Mucosa of descending colon (tissue), 3 donors: Measurements from ENCODE around the gene CDC42BPB. TPM values are rescaled to one million over a fixed set of nuclear protein-coding genes. Genes with fewer than 3 reads are reported as not detected.

ENCODE experiments used
- ATAC-seq: fragments of 200-7000 bp; cut with Tn5 transposase; one replicate; pipeline ENCODE4 v1.9.1; 2020; ENCODE audit warnings: mild to moderate bottlenecking, moderate library complexity
- DNase-seq, 3 donors: peaks; one replicate each; pipeline ENCODE4 v3.0.0-alpha.2; 2020
- H3K36me3 ChIP-seq: fragments of 200-600 bp; one replicate; pipeline ENCODE4 v1.8.0; 2021; ENCODE audit warnings: low read depth, mild to moderate bottlenecking
- H3K4me1 ChIP-seq: fragments of 200-600 bp; one replicate; pipeline ENCODE4 v1.8.0; 2021; ENCODE audit warnings: low read depth, mild to moderate bottlenecking
- H3K4me3 ChIP-seq: fragments of 200-600 bp; one replicate; pipeline ENCODE4 v1.8.0; 2021; ENCODE audit warnings: mild to moderate bottlenecking
- H3K9me3 ChIP-seq: fragments of 200-600 bp; one replicate; pipeline ENCODE4 v1.8.0; 2021; ENCODE audit warnings: mild to moderate bottlenecking
- intact Hi-C, 2 donors: fragments of 100-400 bp; cut with DNase I in 1 of 2; cut with micrococcal nuclease in 1 of 2; formaldehyde crosslinking; loops; one replicate each; pipeline versions ENCODE4 v1.11.0 to v1.11.1; 2022; cut with DNase I, micrococcal nuclease
- total RNA-seq, 3 donors: library from RNA; stranded (reverse); fragmentation: NEBNext Ultra II Directional in 2 of 3; extraction: Animal tissue kit (Norgen Biotek cat#: 25700) in 2 of 3; gene quantifications; one replicate each; pipeline versions ENCODE4 v1.2.1 to v1.2.4, GENCODE V29; 2021 to 2023
- TF ChIP-seq, protein P1 (sequence below): fragments of 200-600 bp; IDR thresholded peaks from one replicate; pipeline ENCODE4 v1.8.0; 2022; ENCODE audit warnings: antibody characterized with exemption, mild to moderate bottlenecking
- donor health status: DM: no; HTN: no; CAD: no; lungs with moderate emphysema.
- donor health status: DM: no; HTN: no; CAD: no.
- donor health status: DM: no; HTN: yes; CAD: no.

The CDC42BPB gene
- total RNA-seq, 3 donors from 2014 or later, result 77.6 to 106 (median 84.4) TPM

DNA sequence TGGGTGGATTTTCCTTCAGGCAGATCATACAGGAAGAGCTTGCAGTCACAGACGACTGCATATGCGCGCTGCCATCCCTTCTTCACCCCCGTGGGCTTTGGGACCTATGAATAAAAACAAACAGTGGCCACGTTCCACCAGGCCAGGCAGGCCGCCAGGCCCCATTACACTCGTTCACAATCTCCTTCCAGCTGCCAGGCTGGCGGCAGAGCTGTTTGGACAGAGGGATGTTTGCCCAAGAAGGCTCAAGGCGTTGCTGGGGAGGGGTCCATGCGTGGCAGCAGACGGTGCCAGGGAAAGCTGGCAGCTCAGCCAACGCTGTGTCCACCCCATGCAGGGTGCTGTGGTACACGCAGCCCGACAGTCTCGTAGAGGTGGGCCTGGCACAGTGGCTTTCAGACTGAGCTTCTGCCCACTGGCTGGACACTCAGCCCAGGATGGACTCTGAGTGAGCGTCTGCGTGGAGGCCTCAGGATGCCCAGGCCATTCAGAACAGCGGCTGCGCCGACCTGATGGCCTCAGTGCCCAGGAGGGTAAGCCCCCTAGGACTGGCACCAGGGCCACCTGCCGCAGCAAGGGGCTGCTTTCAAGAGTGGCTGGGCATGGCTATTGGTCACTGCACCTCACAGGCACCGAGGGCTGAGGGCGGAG lies 107.4 kb downstream of the CDC42BPB start:
- no peaks in the 10 kb centered on the region for H3K9me3 ChIP-seq
- TF ChIP-seq, protein P1, sequence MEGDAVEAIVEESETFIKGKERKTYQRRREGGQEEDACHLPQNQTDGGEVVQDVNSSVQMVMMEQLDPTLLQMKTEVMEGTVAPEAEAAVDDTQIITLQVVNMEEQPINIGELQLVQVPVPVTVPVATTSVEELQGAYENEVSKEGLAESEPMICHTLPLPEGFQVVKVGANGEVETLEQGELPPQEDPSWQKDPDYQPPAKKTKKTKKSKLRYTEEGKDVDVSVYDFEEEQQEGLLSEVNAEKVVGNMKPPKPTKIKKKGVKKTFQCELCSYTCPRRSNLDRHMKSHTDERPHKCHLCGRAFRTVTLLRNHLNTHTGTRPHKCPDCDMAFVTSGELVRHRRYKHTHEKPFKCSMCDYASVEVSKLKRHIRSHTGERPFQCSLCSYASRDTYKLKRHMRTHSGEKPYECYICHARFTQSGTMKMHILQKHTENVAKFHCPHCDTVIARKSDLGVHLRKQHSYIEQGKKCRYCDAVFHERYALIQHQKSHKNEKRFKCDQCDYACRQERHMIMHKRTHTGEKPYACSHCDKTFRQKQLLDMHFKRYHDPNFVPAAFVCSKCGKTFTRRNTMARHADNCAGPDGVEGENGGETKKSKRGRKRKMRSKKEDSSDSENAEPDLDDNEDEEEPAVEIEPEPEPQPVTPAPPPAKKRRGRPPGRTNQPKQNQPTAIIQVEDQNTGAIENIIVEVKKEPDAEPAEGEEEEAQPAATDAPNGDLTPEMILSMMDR, result no peak
- no peak overlapping the region for H3K4me3 ChIP-seq
- peaks cover 4% of the 10 kb centered on the region for H3K4me1 ChIP-seq
- DNase-seq, result peak in 2 of 3 donors; percentile 30 to 48
- no peak for ATAC-seq
- intact Hi-C loops, result no loop called here
- peaks cover 19% of the 10 kb centered on the region for H3K36me3 ChIP-seq

DNA sequence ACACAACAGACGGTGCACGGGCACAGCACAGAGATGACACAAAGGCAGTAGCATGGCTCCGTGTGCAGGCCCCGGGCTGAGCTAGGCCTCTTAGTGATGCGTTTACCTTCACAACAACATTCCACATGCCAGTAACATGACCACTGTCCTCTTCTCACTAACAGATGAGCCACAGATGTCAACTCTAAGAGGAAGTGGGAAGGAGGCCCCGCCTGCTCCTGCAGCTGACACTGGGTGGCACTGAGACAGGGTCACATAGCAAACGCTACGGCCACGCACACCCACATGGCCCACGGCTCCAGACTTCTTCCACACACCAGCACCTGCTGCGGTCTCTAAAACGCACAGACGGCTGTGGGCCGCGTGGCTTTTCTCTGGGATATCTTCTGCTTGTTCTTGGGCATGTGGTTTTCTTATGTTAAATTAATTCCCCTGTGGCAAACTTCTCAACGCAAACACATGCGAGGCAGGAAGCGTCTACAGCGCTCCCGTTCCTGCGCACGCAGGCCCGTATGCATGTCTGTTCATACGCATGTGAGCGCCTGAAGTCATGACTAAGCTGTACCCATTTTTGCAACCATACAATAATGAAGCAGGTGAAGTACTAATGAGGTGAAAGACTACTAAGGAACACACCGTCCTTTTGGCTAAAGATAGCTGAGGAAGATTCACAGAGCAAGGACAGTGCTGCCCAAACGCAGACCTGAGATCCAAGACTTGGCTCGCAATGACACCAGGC lies 108.1 kb downstream of the CDC42BPB start:
- Histone ChIP-seq H3K4me1 (peaks cover 4% of the 10 kb centered on the region), H3K4me3 (no peak overlapping the region), H3K36me3 (peaks cover 13% of the 10 kb centered on the region), H3K9me3 (no peaks in the 10 kb centered on the region)
- ATAC-seq (peak; percentile 60), DNase-seq (peak; percentile 35 to 57 (median 41))
- intact Hi-C loops, result no loop called here
- TF ChIP-seq, protein P1, result no peak

DNA sequence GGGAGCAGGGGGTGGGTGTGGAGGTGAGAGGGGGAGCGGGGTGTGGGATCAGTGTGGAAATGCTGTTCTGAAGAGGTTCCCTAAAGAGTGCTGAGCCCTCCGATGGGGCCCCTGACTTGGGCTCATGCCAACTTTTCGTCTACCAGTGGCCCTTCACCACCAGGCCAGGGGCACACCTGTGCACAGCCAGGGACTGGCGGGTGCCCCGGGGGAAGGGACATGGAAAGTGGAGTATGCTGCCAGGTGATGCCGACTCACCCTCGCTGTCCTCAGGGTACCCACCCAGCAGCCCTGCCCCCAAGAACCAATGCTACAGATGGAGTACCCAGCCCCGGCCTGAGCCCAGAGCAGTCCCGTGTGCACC lies 108.7 kb downstream of the CDC42BPB start:
- Histone ChIP-seq H3K4me1 (peaks cover 4% of the 10 kb centered on the region), H3K36me3 (peaks cover 12% of the 10 kb centered on the region), H3K9me3 (no peaks in the 10 kb centered on the region), H3K4me3 (no peak overlapping the region)
- peak in 2 of 3 donors; percentile 27 to 50 for DNase-seq
- intact Hi-C loops, result no loop called here
- TF ChIP-seq, protein P1, result no peak
- ATAC-seq, result no peak

DNA sequence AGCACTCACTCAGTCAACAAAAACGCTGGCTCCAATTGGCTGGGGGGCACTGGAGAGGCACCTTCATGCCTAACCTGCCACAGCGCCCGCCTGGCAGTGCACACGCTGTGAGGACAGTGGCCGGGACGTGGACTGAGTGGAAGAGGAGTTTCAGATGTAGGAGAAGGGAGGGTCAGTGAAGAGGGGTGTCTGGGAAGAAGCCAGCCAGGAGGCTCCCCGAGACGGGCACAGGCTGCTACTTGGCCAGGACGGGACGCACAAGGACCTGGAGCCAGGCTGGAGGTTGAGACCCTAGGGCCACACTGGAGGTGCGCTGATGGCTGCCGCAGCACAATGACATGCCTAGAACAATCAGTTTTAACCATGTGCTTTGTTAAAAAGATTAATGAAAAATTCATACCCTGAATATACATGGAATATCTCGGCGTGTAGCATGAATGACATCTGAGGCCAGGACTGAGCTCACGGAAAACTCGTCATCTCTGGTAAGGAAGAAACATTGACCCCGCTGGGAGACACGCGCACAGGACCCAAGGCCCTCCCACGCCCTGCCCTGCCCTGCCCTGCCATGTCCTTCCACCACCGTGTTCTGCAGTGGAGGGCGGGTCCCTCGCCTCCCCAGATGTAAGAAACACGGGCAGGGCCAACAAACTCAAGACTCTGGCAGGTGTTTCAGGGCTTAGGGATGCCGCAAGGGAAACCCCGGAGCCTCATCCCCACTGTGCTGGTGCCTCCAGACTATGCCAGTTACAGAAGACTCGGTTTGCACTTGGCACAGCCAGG lies 109.8 kb downstream of the CDC42BPB start:
- TF ChIP-seq, protein P1, result no peak
- DNase-seq (peak in 2 of 3 donors; percentile 16 to 44), ATAC-seq (peak; percentile 48)
- Histone ChIP-seq H3K36me3 (peaks cover 12% of the 10 kb centered on the region), H3K9me3 (no peaks in the 10 kb centered on the region), H3K4me1 (peaks cover 4% of the 10 kb centered on the region), H3K4me3 (no peak overlapping the region)
- intact Hi-C loops, result no loop called here

DNA sequence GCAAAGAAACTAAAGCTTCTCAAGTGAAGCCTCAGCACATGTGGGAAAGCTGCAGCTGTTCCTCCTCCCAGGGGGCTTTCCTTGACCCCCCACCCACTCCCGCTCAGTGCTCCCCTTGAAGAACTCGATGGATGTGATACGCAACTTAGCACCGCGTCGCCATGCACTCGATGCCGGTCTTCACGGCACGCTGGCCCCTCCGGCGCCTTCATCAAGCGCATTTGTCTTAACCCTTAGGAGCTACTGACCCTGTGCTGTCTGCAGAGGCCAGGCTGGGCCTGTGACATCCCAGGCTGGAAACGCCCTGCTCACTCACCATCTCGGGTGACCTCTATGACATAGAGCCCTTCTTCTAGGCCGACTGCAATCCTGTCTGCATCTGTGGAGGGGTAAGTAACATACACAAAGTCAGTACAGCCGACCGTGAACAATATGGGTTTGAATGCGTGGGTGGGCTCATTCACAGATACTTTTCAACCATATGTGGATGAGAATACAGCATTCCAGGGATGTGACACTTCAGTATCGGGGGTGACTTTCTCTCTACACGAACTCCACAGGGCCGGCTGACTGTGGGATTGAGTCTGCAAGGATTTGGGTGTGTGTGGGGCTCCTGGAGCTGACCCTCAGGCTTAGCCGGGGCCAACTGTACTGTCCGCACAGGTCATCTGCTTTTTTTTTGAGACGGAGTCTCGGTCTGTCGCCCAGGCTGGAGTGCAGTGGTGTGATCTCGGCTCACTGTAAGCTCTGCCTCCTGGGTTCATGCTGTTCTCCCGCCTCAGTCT lies 111.8 kb downstream of the CDC42BPB start:
- H3K4me1 ChIP-seq, result peaks cover 6% of the 10 kb centered on the region
- H3K4me3 ChIP-seq, result no peak overlapping the region
- no peak for ATAC-seq
- peaks cover 7% of the 10 kb centered on the region for H3K36me3 ChIP-seq
- TF ChIP-seq, protein P1, result no peak
- no peaks in the 10 kb centered on the region for H3K9me3 ChIP-seq
- peak in 2 of 3 donors; percentile 15 to 40 for DNase-seq
- intact Hi-C loops, result no loop called here
